ENCODE data around the gene APBA3.
A peak's percentile ranks its signal among the peaks of the same experiment; 100 is the strongest.

Gene APBA3

GRCh38 chr19:3798137-3798536 lies 36.6 kb upstream of the APBA3 start:
- no peaks in the 10 kb centered on the region for H3K36me3 Mint-ChIP-seq (ENCODE audit: low read depth)
- peaks cover 12% of the 10 kb centered on the region for H3K9me3 Mint-ChIP-seq
- intact Hi-C loops (cut with micrococcal nuclease) = no loop called here
- H3K27ac Mint-ChIP-seq = no peak overlapping the region
- H3K4me1 Mint-ChIP-seq (ENCODE audit: low read depth) = peaks cover 17% of the 10 kb centered on the region
- H3K27me3 Mint-ChIP-seq = peaks cover 62% of the 10 kb centered on the region
- no peak overlapping the region for H3K4me3 Mint-ChIP-seq

- Mint-ChIP-seq H3K4me3 (no peak overlapping the region), H3K27me3 (peaks cover 50% of the 10 kb centered on the region), H3K36me3 (ENCODE audit: low read depth) (no peaks in the 10 kb centered on the region), H3K4me1 (ENCODE audit: low read depth) (peaks cover 10% of the 10 kb centered on the region), H3K27ac (no peak overlapping the region), H3K9me3 (peaks cover 12% of the 10 kb centered on the region)
- intact Hi-C loops (cut with micrococcal nuclease) = no loop called here
These were observed 34.9 kb upstream of the APBA3 start for GRCh38 chr19:3796358-3796757.

GRCh38 chr19:3793799-3794198 lies 32.3 kb upstream of the APBA3 start:
- Mint-ChIP-seq H3K4me3 (no peak overlapping the region), H3K4me1 (ENCODE audit: low read depth) (peaks cover 5% of the 10 kb centered on the region), H3K9me3 (peaks cover 21% of the 10 kb centered on the region), H3K36me3 (ENCODE audit: low read depth) (no peaks in the 10 kb centered on the region), H3K27ac (no peak overlapping the region), H3K27me3 (peaks cover 51% of the 10 kb centered on the region)
- intact Hi-C loops (cut with micrococcal nuclease) = no loop called here

- Mint-ChIP-seq H3K4me3 (no peak overlapping the region), H3K36me3 (ENCODE audit: low read depth) (no peaks in the 10 kb centered on the region), H3K27ac (no peak overlapping the region), H3K9me3 (peaks cover 19% of the 10 kb centered on the region), H3K27me3 (peaks cover 46% of the 10 kb centered on the region), H3K4me1 (ENCODE audit: low read depth) (no peaks in the 10 kb centered on the region)
- intact Hi-C loops (cut with micrococcal nuclease) = no loop called here
These were observed 30.6 kb upstream of the APBA3 start for GRCh38 chr19:3792114-3792513.

GRCh38 chr19:3790941-3791340 lies 29.4 kb upstream of the APBA3 start:
- peaks cover 45% of the 10 kb centered on the region for H3K27me3 Mint-ChIP-seq
- H3K9me3 Mint-ChIP-seq = peaks cover 8% of the 10 kb centered on the region
- H3K36me3 Mint-ChIP-seq (ENCODE audit: low read depth) = no peaks in the 10 kb centered on the region
- no peak overlapping the region for H3K27ac Mint-ChIP-seq
- intact Hi-C loops (cut with micrococcal nuclease) = no loop called here
- no peak overlapping the region for H3K4me3 Mint-ChIP-seq
- no peaks in the 10 kb centered on the region for H3K4me1 Mint-ChIP-seq (ENCODE audit: low read depth)

- no peak overlapping the region for H3K4me3 Mint-ChIP-seq
- peaks cover 8% of the 10 kb centered on the region for H3K9me3 Mint-ChIP-seq
- peaks cover 2% of the 10 kb centered on the region for H3K4me1 Mint-ChIP-seq (ENCODE audit: low read depth)
- peaks cover 2% of the 10 kb centered on the region for H3K36me3 Mint-ChIP-seq (ENCODE audit: low read depth)
- intact Hi-C loops (cut with micrococcal nuclease) = no loop called here
- H3K27ac Mint-ChIP-seq = no peak overlapping the region
- peaks cover 46% of the 10 kb centered on the region for H3K27me3 Mint-ChIP-seq
These were observed 28.8 kb upstream of the APBA3 start for GRCh38 chr19:3790209-3790734.

- H3K36me3 Mint-ChIP-seq (ENCODE audit: low read depth) = peaks cover 13% of the 10 kb centered on the region
- H3K9me3 Mint-ChIP-seq = peaks cover 8% of the 10 kb centered on the region
- no peak overlapping the region for H3K4me3 Mint-ChIP-seq
- H3K27me3 Mint-ChIP-seq = peaks cover 45% of the 10 kb centered on the region
- peaks cover 13% of the 10 kb centered on the region for H3K4me1 Mint-ChIP-seq (ENCODE audit: low read depth)
- no peak overlapping the region for H3K27ac Mint-ChIP-seq
- intact Hi-C loops (cut with micrococcal nuclease) = no loop called here
These were observed 27.7 kb upstream of the APBA3 start for GRCh38 chr19:3788996-3789778.

- Mint-ChIP-seq H3K4me3 (peak within 1 kb of the TSS; percentile 82), H3K4me1 (ENCODE audit: low read depth) (peaks cover 13% of the 10 kb centered on the region), H3K27me3 (peaks cover 33% of the 10 kb centered on the region), H3K27ac (peak within 1 kb of the TSS; percentile 73), H3K36me3 (ENCODE audit: low read depth) (peaks cover 43% of the 10 kb centered on the region), H3K9me3 (peaks cover 27% of the 10 kb centered on the region)
- intact Hi-C loops (cut with micrococcal nuclease) = no loop called here
These were observed 24.7 kb upstream of the APBA3 start, which contains the start of gene MATK for GRCh38 chr19:3785938-3786824. Gene MATK (minus strand): TSS chr19:3786381. CDS start chr19:3785135, 1,246 bp downstream.

- H3K9me3 Mint-ChIP-seq = peaks cover 22% of the 10 kb centered on the region
- H3K36me3 Mint-ChIP-seq (ENCODE audit: low read depth) = peaks cover 43% of the 10 kb centered on the region
- peak overlapping the region; percentile 73 for H3K27ac Mint-ChIP-seq
- H3K4me3 Mint-ChIP-seq = peak overlapping the region; percentile 82
- peaks cover 26% of the 10 kb centered on the region for H3K27me3 Mint-ChIP-seq
- peaks cover 13% of the 10 kb centered on the region for H3K4me1 Mint-ChIP-seq (ENCODE audit: low read depth)
- intact Hi-C loops (cut with micrococcal nuclease) = no loop called here
These were observed 24.0 kb upstream of the APBA3 start for GRCh38 chr19:3785451-3785937.

GRCh38 chr19:3784607-3785450 lies 23.3 kb upstream of the APBA3 start:
- Mint-ChIP-seq H3K4me1 (ENCODE audit: low read depth) (peaks cover 13% of the 10 kb centered on the region), H3K27me3 (peaks cover 21% of the 10 kb centered on the region), H3K27ac (peak overlapping the region; percentile 73), H3K9me3 (peaks cover 22% of the 10 kb centered on the region), H3K4me3 (peak overlapping the region; percentile 82), H3K36me3 (ENCODE audit: low read depth) (peaks cover 43% of the 10 kb centered on the region)
- intact Hi-C loops (cut with micrococcal nuclease) = no loop called here

- Mint-ChIP-seq H3K27ac (peak overlapping the region; percentile 73), H3K27me3 (peaks cover 13% of the 10 kb centered on the region), H3K36me3 (ENCODE audit: low read depth) (peaks cover 43% of the 10 kb centered on the region), H3K4me1 (ENCODE audit: low read depth) (peaks cover 13% of the 10 kb centered on the region), H3K9me3 (peaks cover 22% of the 10 kb centered on the region), H3K4me3 (peak overlapping the region; percentile 82)
- intact Hi-C loops (cut with micrococcal nuclease) = no loop called here
These were observed 22.4 kb upstream of the APBA3 start for GRCh38 chr19:3783660-3784584.

- intact Hi-C loops (cut with micrococcal nuclease) = no loop called here
- Mint-ChIP-seq H3K27ac (no peak overlapping the region), H3K4me1 (ENCODE audit: low read depth) (peaks cover 13% of the 10 kb centered on the region), H3K36me3 (ENCODE audit: low read depth) (peaks cover 52% of the 10 kb centered on the region), H3K9me3 (peaks cover 22% of the 10 kb centered on the region), H3K4me3 (no peak overlapping the region), H3K27me3 (peaks cover 7% of the 10 kb centered on the region)
These were observed 21.4 kb upstream of the APBA3 start for GRCh38 chr19:3782903-3783302.

All from dendritic cell treated with granulocyte-macrophage colony-stimulating factor and Interleukin-4, amounts not matched to agents 40 ng/mL and 50 ng/mL, for 4 days (primary cell).